Keratinocyte (primary cell): ENCODE measurements around the gene SH3PXD2A. TPM values are rescaled to one million over a fixed set of nuclear protein-coding genes. Genes with fewer than 3 reads are reported as not detected.

Experiments
- DNase-seq: peaks from one replicate; pipeline ENCODE4 v3.0.0-alpha.2; 2011; ENCODE audit warnings: low read depth, missing footprints, low spot score
- FAIRE-seq: peaks from 2 replicates; lab custom pipeline; 2011; peaks lifted over from hg19 to GRCh38; lab: Jason Lieb, UNC
- H2AFZ ChIP-seq: 2 replicates; pipeline ENCODE4 v1.6.0; 2012; ENCODE audit warnings: low read length, control low read depth, inconsistent platforms; ENCODE audit not compliant: control insufficient read depth
- H3K27ac ChIP-seq: 2 replicates; pipeline ENCODE4 v1.5.1; 2011; ENCODE audit warnings: low read length; ENCODE audit not compliant: control insufficient read depth, insufficient read depth
- H3K27me3 ChIP-seq: 3 replicates; pipeline ENCODE4 v1.6.0; 2011; ENCODE audit warnings: low read length; ENCODE audit not compliant: control insufficient read depth, insufficient read depth; ENCODE audit errors: extremely low read depth
- H3K36me3 ChIP-seq, 2 experiments: 2 replicates in 1 of 2; 3 replicates in 1 of 2; pipeline ENCODE4 v1.5.1; 2011; ENCODE audit warnings: low read length in 2 of 2, mild to moderate bottlenecking in 1 of 2; ENCODE audit not compliant: control insufficient read depth in 2 of 2, insufficient read depth in 2 of 2; ENCODE audit errors: extremely low read depth in 1 of 2
- H3K4me1 ChIP-seq: 3 replicates; pipeline ENCODE4 v1.5.1; 2011; ENCODE audit warnings: low read length; ENCODE audit not compliant: control insufficient read depth, insufficient read depth; ENCODE audit errors: extremely low read depth
- H3K4me2 ChIP-seq: 3 replicates; pipeline ENCODE4 v1.6.0; 2011; ENCODE audit warnings: low read depth, low read length; ENCODE audit not compliant: control insufficient read depth, insufficient read depth; ENCODE audit errors: extremely low read depth
- H3K4me3 ChIP-seq, 3 experiments: fragments of 200-600 bp in 1 of 3; sonication (generic) in 1 of 3; 2 replicates in 2 of 3; 3 replicates in 1 of 3; pipeline ENCODE4 v1.5.1; 2011 to 2016; ENCODE audit warnings: low read length in 3 of 3, mild to moderate bottlenecking in 3 of 3, control low read depth in 2 of 3, inconsistent platforms in 1 of 3, low read depth in 1 of 3, mixed read lengths in 1 of 3, mixed run types in 1 of 3, moderate library complexity in 1 of 3; ENCODE audit not compliant: control insufficient read depth in 2 of 3, insufficient read depth in 2 of 3; ENCODE audit errors: extremely low read depth in 1 of 3
- H3K79me2 ChIP-seq: 2 replicates; pipeline ENCODE4 v1.6.0; 2012; ENCODE audit warnings: low read length; ENCODE audit not compliant: control insufficient read depth, insufficient read depth
- H3K9ac ChIP-seq: 3 replicates; pipeline ENCODE4 v1.6.0; 2011; ENCODE audit warnings: low read length; ENCODE audit not compliant: control insufficient read depth, insufficient read depth; ENCODE audit errors: extremely low read depth
- H3K9me1 ChIP-seq: 3 replicates; pipeline ENCODE4 v1.6.0; 2011; ENCODE audit warnings: low read length; ENCODE audit not compliant: control insufficient read depth, insufficient read depth; ENCODE audit errors: extremely low read depth
- H3K9me3 ChIP-seq: 2 replicates; pipeline ENCODE4 v1.5.1; 2012; ENCODE audit warnings: low read depth, low read length; ENCODE audit not compliant: control insufficient read depth
- H4K20me1 ChIP-seq: 3 replicates; pipeline ENCODE4 v1.6.0; 2011; ENCODE audit warnings: low read length; ENCODE audit not compliant: control insufficient read depth, insufficient read depth; ENCODE audit errors: extremely low read depth
- CTCF ChIP-seq, 3 experiments: IDR thresholded peaks in 1 of 3; conservative IDR thresholded peaks in 1 of 3; optimal IDR thresholded peaks in 1 of 3; 2 replicates in 2 of 3; 3 replicates in 1 of 3; pipeline versions ENCODE3 to v1.5.1; 2011; ENCODE audit warnings: low read length in 3 of 3, mild to moderate bottlenecking in 3 of 3, moderate library complexity in 2 of 3, control low read depth in 1 of 3, inconsistent platforms in 1 of 3; ENCODE audit not compliant: insufficient read depth in 2 of 3; ENCODE audit errors: extremely low read depth in 1 of 3
- EZH2 ChIP-seq: IDR thresholded peaks from one replicate; pipeline ENCODE4 v1.6.1; 2012; ENCODE audit warnings: inconsistent platforms, mild to moderate bottlenecking, low read length, moderate library complexity
- dilution Hi-C: fragments of 300-500 bp; cut with MboI; formaldehyde crosslinking; loops from one replicate; pipeline ENCODE4 v1.7.0; 2020; ENCODE audit warnings: low sequenced_read_pairs; ENCODE audit not compliant: extremely low pct_ligation_motif_present
- polyA plus RNA-seq, 5 experiments: library from polyadenylated mRNA; depleted of rRNA in 3 of 5; stranded (reverse) in 3 of 5; stranded (forward) in 1 of 5; unstranded in 1 of 5; fragments of >200 nt; gene quantifications; 1 replicate in 1 of 5; 2 replicates in 3 of 5; 3 replicates in 1 of 5; pipeline versions ENCODE4 v1.2.1 to v1.2.3, GENCODE V29; 2011 to 2012; ENCODE audit warnings: missing spikeins in 2 of 5, low read depth in 1 of 5, low replicate concordance in 1 of 5

Gene SH3PXD2A
- polyA plus RNA-seq, 1 donor (not counting 4 experiments of a cell fraction or from before 2014, with no cell fraction given): 33.9 TPM

GRCh38 chr10:103822107-103822716 lies 33.2 kb downstream of the SH3PXD2A start:
- DNase-seq: no peak
- peaks cover 98% of the 10 kb centered on the region for H3K79me2 ChIP-seq
- H3K9me1 ChIP-seq: peaks cover 19% of the 10 kb centered on the region
- FAIRE-seq: no peak
- no peaks in the 10 kb centered on the region for H3K27me3 ChIP-seq
- peak overlapping the region; percentile 21 for H3K27ac ChIP-seq
- dilution Hi-C loops: no loop called here
- H3K4me3 ChIP-seq: no peak overlapping the region
- no peak overlapping the region for H3K4me2 ChIP-seq
- H3K9me3 ChIP-seq: no peaks in the 10 kb centered on the region
- TF ChIP-seq CTCF (optimal IDR thresholded peaks at IDR 0.05 in 1 of 3, IDR thresholded peaks at IDR 0.05 in 1 of 3, conservative IDR thresholded peaks at IDR 0.05 in 1 of 3; ENCODE audit: extremely low read depth in 1 of 3, insufficient read depth in 2 of 3, low read length in 3 of 3) (no peak), EZH2 (no peak)
- no peak overlapping the region for H3K9ac ChIP-seq
- peaks cover 32% of the 10 kb centered on the region for H4K20me1 ChIP-seq
- H3K4me1 ChIP-seq: peaks cover 85% of the 10 kb centered on the region
- H3K36me3 ChIP-seq: peaks cover 14 to 35% of the 10 kb centered on the region in 2 experiments
- no peak overlapping the region for H2AFZ ChIP-seq

GRCh38 chr10:103820101-103821062 lies 35.0 kb downstream of the SH3PXD2A start:
- H3K9ac ChIP-seq: no peak overlapping the region
- dilution Hi-C loops: no loop called here
- no peaks in the 10 kb centered on the region for H3K27me3 ChIP-seq
- peak overlapping the region; percentile 20 for H3K4me2 ChIP-seq
- FAIRE-seq: no peak
- peaks cover 96% of the 10 kb centered on the region for H3K79me2 ChIP-seq
- H4K20me1 ChIP-seq: peaks cover 32% of the 10 kb centered on the region
- H2AFZ ChIP-seq: no peak overlapping the region
- H3K4me1 ChIP-seq: peaks cover 75% of the 10 kb centered on the region
- no peak for DNase-seq
- H3K36me3 ChIP-seq: peaks cover 7 to 31% of the 10 kb centered on the region in 2 experiments
- H3K9me3 ChIP-seq: no peaks in the 10 kb centered on the region
- TF ChIP-seq CTCF (optimal IDR thresholded peaks at IDR 0.05 in 1 of 3, IDR thresholded peaks at IDR 0.05 in 1 of 3, conservative IDR thresholded peaks at IDR 0.05 in 1 of 3; ENCODE audit: extremely low read depth in 1 of 3, insufficient read depth in 2 of 3, low read length in 3 of 3): no peak
- TF ChIP-seq EZH2: no peak
- peaks cover 18% of the 10 kb centered on the region for H3K9me1 ChIP-seq
- peak overlapping the region; percentile 39 for H3K27ac ChIP-seq
- H3K4me3 ChIP-seq: no peak overlapping the region
